Endothelial cell of umbilical vein (primary cell): ENCODE data around the gene ZSWIM7. TPM values are rescaled to one million over a fixed set of nuclear protein-coding genes. Genes with fewer than 3 reads are reported as not detected.

ENCODE experiments used
- BruUV-seq: library from RNA; stranded (reverse); fragments of 400-500 nt; replicated peaks from 2 replicates; lab custom pipeline; 2021; lab: Mats Ljungman, UMichigan
- CTCF ChIA-PET: fragments of 300-600, 350-600 bp; sonication (Branson Sonifier 250); formaldehyde crosslinking; loops from one replicate; lab custom pipeline; 2021; ENCODE audit warnings: antibody characterized with exemption, inconsistent platforms; lab: Charles Lee
- POLR2A ChIA-PET: fragments of 300-600, 350-600 bp; sonication (Branson Sonifier 250); formaldehyde crosslinking; loops from one replicate; lab custom pipeline; 2021; ENCODE audit warnings: antibody characterized with exemption, inconsistent platforms; lab: Charles Lee
- DNase-seq: peaks from one replicate; pipeline ENCODE4 v3.0.0-alpha.2; 2011; ENCODE audit warnings: low read depth, low spot score
- FAIRE-seq: peaks from 2 replicates; lab custom pipeline; 2011; peaks lifted over from hg19 to GRCh38; lab: Jason Lieb, UNC
- H2AFZ ChIP-seq: 2 replicates; pipeline ENCODE4 v1.6.0; 2012; ENCODE audit warnings: low read depth, low read length, control low read depth, inconsistent platforms
- H3K27ac ChIP-seq: 2 replicates; pipeline ENCODE4 v1.5.1; 2011; ENCODE audit warnings: low read depth, mild to moderate bottlenecking, control low read depth, low read length, moderate library complexity; ENCODE audit not compliant: insufficient read depth
- H3K27me3 ChIP-seq, 2 experiments: 2 replicates each; pipeline versions ENCODE4 v1.6.0 to v1.6.1; 2011; ENCODE audit warnings: low read length in 2 of 2, mixed read lengths in 1 of 2; ENCODE audit not compliant: control insufficient read depth in 2 of 2, insufficient read depth in 2 of 2
- H3K36me3 ChIP-seq, 2 experiments: 2 replicates in 1 of 2; 3 replicates in 1 of 2; pipeline ENCODE4 v1.5.1; 2011; ENCODE audit warnings: low read length in 2 of 2, mild to moderate bottlenecking in 1 of 2, moderate library complexity in 1 of 2; ENCODE audit not compliant: control insufficient read depth in 2 of 2, insufficient read depth in 2 of 2; ENCODE audit errors: extremely low read depth in 1 of 2
- H3K4me1 ChIP-seq: 3 replicates; pipeline ENCODE4 v1.5.1; 2011; ENCODE audit warnings: mild to moderate bottlenecking, low read length; ENCODE audit not compliant: control insufficient read depth, insufficient read depth; ENCODE audit errors: extremely low read depth
- H3K4me2 ChIP-seq: 2 replicates; pipeline ENCODE4 v1.6.1; 2011; ENCODE audit warnings: low read length, control low read depth, mixed read lengths; ENCODE audit not compliant: insufficient read depth
- H3K4me3 ChIP-seq, 3 experiments: fragments of 200-600 bp in 1 of 3; sonication (generic), shearing (Covaris generic) in 1 of 3; replicated peaks in 1 of 3; 2 replicates each; pipeline ENCODE4 v1.5.1; 2011 to 2016; ENCODE audit warnings: control low read depth in 3 of 3, low read length in 3 of 3, mild to moderate bottlenecking in 2 of 3, inconsistent platforms in 1 of 3, low read depth in 1 of 3, moderate library complexity in 1 of 3; ENCODE audit not compliant: insufficient read depth in 1 of 3
- H3K79me2 ChIP-seq: 2 replicates; pipeline ENCODE4 v1.6.0; 2012; ENCODE audit warnings: low read length, inconsistent platforms; ENCODE audit not compliant: control insufficient read depth, insufficient read depth
- H3K9ac ChIP-seq: replicated peaks from 2 replicates; pipeline ENCODE3; 2011; ENCODE audit warnings: low read length, control low read depth; ENCODE audit not compliant: insufficient read depth; ENCODE audit errors: extremely low read depth
- H3K9me1 ChIP-seq: replicated peaks from 3 replicates; pipeline ENCODE4 v1.6.0; 2011; ENCODE audit warnings: mild to moderate bottlenecking, low read length; ENCODE audit not compliant: control insufficient read depth, insufficient read depth; ENCODE audit errors: extremely low read depth
- H3K9me3 ChIP-seq: replicated peaks from 2 replicates; pipeline ENCODE4 v1.5.1; 2012; ENCODE audit warnings: low read length, inconsistent platforms; ENCODE audit not compliant: control insufficient read depth, insufficient read depth
- H4K20me1 ChIP-seq: replicated peaks from 2 replicates; pipeline ENCODE3; 2011; ENCODE audit warnings: mild to moderate bottlenecking, low read length; ENCODE audit not compliant: control insufficient read depth, insufficient read depth; ENCODE audit errors: extremely low read depth
- CTCF ChIP-seq, 2 donors: IDR thresholded peaks; 1 replicate in 1 of 2; 2 replicates in 1 of 2; pipeline ENCODE4 v1.5.1; 2011; ENCODE audit warnings: low read length in 2 of 2, mild to moderate bottlenecking in 2 of 2, moderate library complexity in 2 of 2, control low read depth in 1 of 2, inconsistent platforms in 1 of 2, low read depth in 1 of 2; ENCODE audit not compliant: insufficient read depth in 1 of 2; ENCODE audit errors: extremely low read depth in 1 of 2
- EZH2 ChIP-seq: IDR thresholded peaks from 2 replicates; pipeline ENCODE4 v1.6.1; 2012; ENCODE audit warnings: borderline replicate concordance, low read depth, mild to moderate bottlenecking, moderate library complexity, low read length, inconsistent platforms; ENCODE audit not compliant: severe bottlenecking
- FOS ChIP-seq: IDR thresholded peaks from 2 replicates; pipeline ENCODE4 v1.6.1; 2011; ENCODE audit warnings: mild to moderate bottlenecking, low read length, moderate library complexity, borderline replicate concordance; ENCODE audit not compliant: insufficient read depth
- GATA2 ChIP-seq: IDR thresholded peaks from 2 replicates; pipeline ENCODE4 v1.7.0; 2011; ENCODE audit warnings: low read depth, mild to moderate bottlenecking, moderate library complexity, mixed read lengths, low read length; ENCODE audit not compliant: insufficient read length, insufficient read depth
- JUN ChIP-seq: IDR thresholded peaks from 2 replicates; pipeline ENCODE4 v1.6.1; 2011; ENCODE audit warnings: borderline replicate concordance, low read depth; ENCODE audit not compliant: insufficient read length, insufficient read depth
- MYC ChIP-seq: IDR thresholded peaks from one replicate; pipeline ENCODE4 v1.6.1; 2011; ENCODE audit warnings: mild to moderate bottlenecking, low read depth, low read length
- POLR2A ChIP-seq: IDR thresholded peaks from 2 replicates; pipeline ENCODE4 v1.6.1; 2012; ENCODE audit warnings: low read depth, mild to moderate bottlenecking, control low read depth, low read length
- POLR2AphosphoS5 ChIP-seq: IDR thresholded peaks from 2 replicates; pipeline ENCODE4 v1.6.1; 2012; ENCODE audit warnings: low read depth, mild to moderate bottlenecking, control low read depth, low read length, moderate library complexity; ENCODE audit not compliant: insufficient read depth
- dilution Hi-C: fragments of 300-500 bp; cut with MboI; formaldehyde crosslinking; loops from one replicate; pipeline ENCODE4 v1.15.0; 2019; ENCODE audit warnings: low sequenced_read_pairs; ENCODE audit not compliant: extremely low pct_ligation_motif_present
- intact Hi-C: fragments of 100-400 bp; cut with micrococcal nuclease; formaldehyde crosslinking; loops from one replicate; pipeline ENCODE4 v1.10.0; 2022
- polyA plus RNA-seq, 4 experiments: library from polyadenylated mRNA; depleted of rRNA in 3 of 4; stranded (reverse) in 3 of 4; unstranded in 1 of 4; fragments of >200 nt; gene quantifications; 2 replicates each; pipeline versions ENCODE4 v1.2.1 to v1.2.3, GENCODE V29; 2011 to 2012; ENCODE audit warnings: missing spikeins in 1 of 4
- total RNA-seq: library from RNA; stranded (reverse); gene quantifications from 2 replicates; pipeline ENCODE4 v1.2.3, GENCODE V29; 2021
- TF ChIP-seq, protein P1 (sequence below): IDR thresholded peaks from 2 replicates; pipeline ENCODE4 v1.6.1; 2011; ENCODE audit not compliant: insufficient read depth, insufficient read length

ZSWIM7 gene
- total and polyA plus RNA-seq, 2 donors (not counting 3 experiments of a cell fraction or from before 2014, with no cell fraction given), result 18.0 to 33.8 TPM

- CTCF ChIA-PET, result interaction anchor here (1.5 to 1.8 kb wide), 2 partner anchors 13 to 41 kb away, joined by 13 to 19 read pairs; partner anchors contain the start of genes ADORA2B, TTC19 and ZSWIM7
- no TSS peak for BruUV-seq
These were observed 41.0 kb downstream of the ZSWIM7 start for GRCh38 chr17:15958484-15958854.

DNA sequence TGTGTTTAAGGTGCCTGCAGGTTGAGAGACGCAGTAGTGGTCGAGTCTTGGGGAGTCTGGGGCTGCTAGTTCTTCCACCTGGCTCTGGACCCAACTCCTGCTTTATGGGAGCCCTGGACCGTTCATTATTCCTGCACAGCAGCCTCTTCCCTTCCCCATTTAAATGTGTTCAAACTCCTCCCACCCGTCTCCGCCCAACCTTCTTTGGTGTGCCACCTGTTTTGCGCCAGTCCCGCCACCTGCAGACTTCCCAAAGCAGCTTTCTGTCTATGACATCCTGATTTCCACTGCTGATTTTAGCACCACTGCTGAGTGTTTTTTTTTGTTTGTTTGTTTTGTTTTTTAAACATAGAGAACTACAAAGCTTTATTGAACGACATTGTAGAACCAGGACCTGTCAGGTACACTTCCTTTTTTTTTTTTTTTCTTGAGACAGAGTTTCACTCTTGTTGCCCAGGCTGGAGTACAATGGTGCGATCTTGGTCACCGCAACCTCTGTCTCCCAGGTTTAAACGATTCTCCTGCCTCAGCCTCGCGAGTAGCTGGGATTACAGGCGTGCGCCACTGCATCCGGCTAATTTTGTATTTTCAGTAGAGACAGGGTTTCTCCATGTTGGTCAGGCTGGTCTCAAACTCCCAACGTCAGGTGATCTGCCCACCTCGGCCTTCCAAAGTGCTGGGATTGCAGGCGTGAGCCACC, 41.7 kb downstream of the ZSWIM7 start:
- dilution Hi-C loops, result no loop called here
- H3K4me1 ChIP-seq, result peaks cover 39% of the 10 kb centered on the region
- POLR2A ChIA-PET, result no interaction called here

More at GRCh38 chr17:15958484-15958854, 41.0 kb downstream of the ZSWIM7 start:
- no peak overlapping the region for H3K4me3 ChIP-seq
- DNase-seq, result no peak
- no peak for TF ChIP-seq POLR2AphosphoS5
- no peak for TF ChIP-seq FOS
- no peak for TF ChIP-seq JUN
- TF ChIP-seq, protein P1, sequence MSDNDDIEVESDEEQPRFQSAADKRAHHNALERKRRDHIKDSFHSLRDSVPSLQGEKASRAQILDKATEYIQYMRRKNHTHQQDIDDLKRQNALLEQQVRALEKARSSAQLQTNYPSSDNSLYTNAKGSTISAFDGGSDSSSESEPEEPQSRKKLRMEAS, result no peak
- no peaks in the 10 kb centered on the region for H3K9me1 ChIP-seq
- peak overlapping the region; percentile 96 for H3K27ac ChIP-seq
- peak overlapping the region; percentile 89 for H3K4me2 ChIP-seq
- no peaks in the 10 kb centered on the region for H3K9me3 ChIP-seq
- peak overlapping the region; percentile 64 for H3K9ac ChIP-seq
- no peaks in the 10 kb centered on the region for H4K20me1 ChIP-seq
- POLR2A ChIA-PET, result interaction anchor here (1.0 kb wide), 1 partner anchor 41 kb away, joined by 3 read pairs; the partner anchor contains the start of genes TTC19 and ZSWIM7
- peaks cover 42% of the 10 kb centered on the region for H3K4me1 ChIP-seq
- dilution Hi-C loops (no loop called here), intact Hi-C loops (loop anchor here (2.0 kb wide), 2 partner anchors 14 to 40 kb away; partner anchors contain the start of genes ADORA2B, TTC19 and ZSWIM7)
- no peaks in the 10 kb centered on the region for H3K36me3 ChIP-seq
- FAIRE-seq, result no peak
- H3K27me3 ChIP-seq, result no peaks in the 10 kb centered on the region
- no peak overlapping the region for H2AFZ ChIP-seq
- peaks cover 35% of the 10 kb centered on the region for H3K79me2 ChIP-seq

More for the DNA sequence above, 41.7 kb downstream of the ZSWIM7 start:
- H4K20me1 ChIP-seq, result no peaks in the 10 kb centered on the region
- no peak overlapping the region for H3K27ac ChIP-seq
- H3K4me2 ChIP-seq, result no peak overlapping the region
- no peak overlapping the region for H2AFZ ChIP-seq
- H3K9ac ChIP-seq, result no peak overlapping the region
- intact Hi-C loops, result loop anchor here (2.0 kb wide), 2 partner anchors 13 to 41 kb away; partner anchors contain the start of genes ADORA2B, TTC19 and ZSWIM7
- H3K9me3 ChIP-seq, result no peaks in the 10 kb centered on the region
- no TSS peak for BruUV-seq
- CTCF ChIA-PET, result interaction anchor here (1.8 kb wide), 1 partner anchor 41 kb away, joined by 19 read pairs; the partner anchor contains the start of genes TTC19 and ZSWIM7
- H3K79me2 ChIP-seq, result peaks cover 30% of the 10 kb centered on the region
- no peaks in the 10 kb centered on the region for H3K36me3 ChIP-seq
- FAIRE-seq, result no peak
- H3K4me3 ChIP-seq, result no peak overlapping the region
- no peak for DNase-seq
- H3K27me3 ChIP-seq, result no peaks in the 10 kb centered on the region
- no peaks in the 10 kb centered on the region for H3K9me1 ChIP-seq
- TF ChIP-seq, protein P1, result no peak
- TF ChIP-seq CTCF (IDR thresholded peaks at IDR 0.05; ENCODE audit: extremely low read depth in 1 of 2, insufficient read depth in 1 of 2, low read depth in 1 of 2, low read length in 2 of 2) (no peak), POLR2AphosphoS5 (no peak), FOS (no peak), JUN (no peak), EZH2 (no peak), MYC (no peak), GATA2 (no peak), POLR2A (no peak)
